Ecto neural progenitor cell (in vitro differentiated cells): ENCODE measurements around the gene ZNF521.

Source experiments
- DNase-seq: peaks from one replicate; pipeline ENCODE4 v3.0.0-alpha.2; 2018; ENCODE audit warnings: low spot score

ZNF521 gene

DNA sequence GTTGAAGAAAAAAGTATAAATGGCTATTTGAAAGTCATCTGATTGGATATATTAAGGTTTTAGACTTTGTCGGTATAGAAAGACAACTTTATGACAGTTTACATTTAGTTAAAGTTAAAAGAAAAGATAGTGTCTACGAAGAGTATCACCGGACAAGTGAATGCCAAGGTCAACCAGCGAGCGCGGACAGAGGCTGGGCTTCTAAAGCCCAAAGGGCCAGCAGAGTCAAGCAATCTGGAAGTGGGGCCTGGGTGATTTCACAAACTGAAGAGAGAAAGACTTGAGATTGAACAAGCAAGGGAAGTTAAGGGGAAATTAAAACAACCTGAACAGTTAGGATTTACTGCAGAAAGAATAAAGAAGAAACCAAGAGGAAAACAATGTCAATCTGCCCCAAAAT lies 16.3 kb downstream of the ZNF521 start:
- no peak for DNase-seq

DNA sequence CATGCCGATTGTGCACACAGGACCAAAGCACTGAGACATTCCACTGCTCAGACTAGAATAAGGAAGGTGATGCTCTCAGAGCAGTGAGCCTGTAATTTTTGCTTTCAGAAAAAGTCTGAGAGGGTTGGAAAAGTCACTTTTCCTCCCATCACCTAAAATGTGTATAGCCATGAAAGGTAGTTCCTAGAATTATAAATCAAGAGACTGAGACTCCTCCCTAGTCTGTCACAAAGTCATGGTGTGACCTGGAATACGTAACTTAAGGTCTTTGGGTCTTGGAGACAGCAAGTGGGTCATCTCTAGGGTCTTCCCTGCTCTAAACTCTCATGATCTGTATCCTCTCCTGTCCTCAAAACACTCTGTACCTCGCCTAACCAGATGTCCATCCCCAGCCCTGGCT lies 16.9 kb downstream of the ZNF521 start:
- DNase-seq = no peak

DNA sequence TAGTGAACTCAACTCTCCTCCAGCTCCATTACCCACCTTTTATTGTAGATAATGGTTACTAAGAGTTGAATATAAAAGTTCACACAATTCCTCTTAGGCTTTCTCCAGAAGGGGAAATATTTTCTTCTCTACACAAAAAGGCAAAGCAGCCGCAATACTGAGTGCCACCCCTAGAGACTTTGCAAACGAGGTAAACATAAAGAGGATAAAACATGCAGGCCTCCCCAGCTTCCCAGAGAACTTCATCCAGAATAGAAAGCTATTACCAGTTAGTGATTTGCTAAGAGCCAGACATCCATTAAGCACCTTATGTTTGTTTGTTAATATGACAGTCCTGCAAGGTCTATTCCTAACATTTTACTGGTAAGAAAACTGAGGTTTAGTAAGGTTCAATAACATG lies 17.4 kb downstream of the ZNF521 start:
- DNase-seq = no peak

- no peak for DNase-seq
These were observed 20.0 kb downstream of the ZNF521 start for GRCh38 chr18:25332002-25332401.

DNA sequence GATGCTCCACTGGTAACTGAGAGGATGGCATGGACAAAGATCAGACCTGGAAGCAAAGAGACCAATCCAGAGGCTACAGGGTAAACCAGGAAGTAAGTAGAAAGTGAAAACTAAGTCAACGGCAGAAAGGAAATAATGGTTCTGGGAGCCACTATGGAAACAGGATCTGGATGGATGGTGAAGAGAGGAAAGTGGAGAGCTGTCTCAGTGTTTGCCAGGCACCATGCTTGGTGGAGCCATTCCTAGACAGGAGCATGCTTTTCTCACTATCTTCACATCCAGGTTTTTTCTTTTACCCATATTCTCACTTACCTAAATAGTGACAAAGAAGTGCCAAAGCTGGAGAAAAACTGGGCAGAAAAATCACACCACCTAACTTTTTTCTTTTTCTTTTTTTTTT lies 22.2 kb downstream of the ZNF521 start:
- no peak for DNase-seq

GRCh38 chr18:25327584-25327983 lies 24.4 kb downstream of the ZNF521 start:
- DNase-seq = no peak

- DNase-seq = no peak
These were observed 25.5 kb downstream of the ZNF521 start for GRCh38 chr18:25326361-25326952.

DNA sequence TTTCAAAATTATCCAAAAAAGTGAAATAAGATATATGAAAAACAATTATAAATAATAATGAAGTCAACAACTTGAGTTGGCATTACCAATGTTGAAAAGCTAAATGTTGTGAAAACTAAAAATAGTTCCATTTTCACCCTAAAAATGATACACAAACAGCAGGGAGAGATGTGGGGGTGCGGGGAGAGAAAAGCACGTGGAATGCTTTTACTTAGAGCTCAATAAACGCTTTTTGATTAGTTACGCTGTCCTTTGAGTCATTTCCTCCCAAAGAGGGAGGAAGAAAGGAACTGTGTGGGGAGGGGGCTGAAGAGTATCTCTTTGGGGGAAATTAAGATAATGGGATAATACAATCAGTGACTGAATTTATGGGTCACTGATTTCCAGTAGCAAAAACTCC lies 29.2 kb downstream of the ZNF521 start:
- DNase-seq = no peak

DNA sequence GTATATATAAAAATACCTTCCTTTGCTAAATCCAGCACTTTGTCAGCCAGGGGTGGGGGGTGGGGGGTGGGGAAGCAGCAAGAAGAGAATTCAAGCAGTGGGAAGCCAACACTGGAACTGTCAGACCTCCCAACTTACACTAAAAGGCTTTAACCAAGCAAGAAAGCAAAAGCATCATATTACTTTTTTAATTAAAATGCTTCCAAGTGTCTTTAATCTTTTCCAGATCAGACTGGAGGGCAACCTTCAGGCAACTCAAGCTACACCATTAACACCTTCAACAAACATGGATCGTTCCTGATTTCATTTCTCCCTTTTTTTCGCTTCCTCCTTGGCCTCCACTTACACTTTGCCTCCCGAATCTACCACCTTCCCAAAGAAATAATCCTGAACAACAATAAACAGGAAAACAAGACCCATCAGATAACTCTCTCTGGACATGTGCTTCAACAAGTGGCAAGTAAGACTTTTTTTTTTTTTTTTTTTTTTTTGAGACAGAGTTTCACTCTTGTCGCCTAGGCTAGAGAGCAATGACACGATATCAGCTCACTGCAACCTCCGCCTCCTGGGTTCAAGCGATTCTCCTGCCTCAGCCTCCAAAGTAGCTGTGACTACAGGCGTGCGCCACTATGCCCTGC lies 35.5 kb downstream of the ZNF521 start:
- no peak for DNase-seq

DNA sequence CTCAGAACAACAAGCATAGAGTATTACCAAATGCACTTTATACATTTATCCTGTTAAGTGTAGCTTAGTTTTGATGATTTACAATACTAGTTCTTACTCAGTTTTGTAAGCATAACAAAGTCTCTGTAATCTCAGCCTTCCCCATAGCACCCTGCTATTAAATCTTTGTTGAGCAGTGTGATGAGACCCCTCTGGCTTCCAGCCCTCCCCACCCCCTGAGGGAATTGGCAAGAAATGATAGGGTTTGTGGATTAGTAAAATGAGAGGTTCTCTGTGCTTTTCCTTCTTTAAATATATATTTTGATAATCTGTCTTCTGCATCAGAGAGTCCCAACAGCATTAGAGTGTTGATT lies 37.2 kb downstream of the ZNF521 start:
- no peak for DNase-seq

DNA sequence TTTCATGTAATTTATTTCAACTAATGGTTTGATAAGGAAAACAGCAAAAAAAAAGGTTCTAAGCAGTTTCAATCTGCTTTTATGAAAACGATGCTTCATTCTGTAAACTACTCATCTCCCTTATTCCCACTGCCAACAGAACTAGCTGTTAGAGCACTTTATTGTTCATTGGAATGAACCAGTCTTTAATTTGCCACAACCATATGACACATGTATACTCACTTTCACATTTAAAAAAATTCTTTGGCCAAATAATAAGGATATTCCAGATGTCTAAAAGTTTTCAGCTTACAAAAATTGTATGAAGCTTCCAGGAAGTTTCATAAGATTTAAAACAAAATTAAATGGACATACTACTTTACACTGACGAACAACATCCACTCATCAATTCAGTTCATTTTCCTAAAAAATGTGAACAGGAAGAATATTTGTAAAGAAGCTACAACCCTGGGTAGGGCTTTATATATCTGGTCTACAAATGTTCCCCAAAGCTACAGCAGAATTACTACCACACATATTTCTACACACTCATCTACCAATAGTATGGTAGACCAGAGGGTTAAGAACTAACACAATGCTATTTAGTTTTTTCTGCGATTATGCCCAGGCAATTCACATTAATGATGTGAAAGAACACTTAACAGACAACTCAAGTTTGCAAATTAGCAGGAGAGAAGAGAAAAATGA lies 37.7 kb downstream of the ZNF521 start:
- DNase-seq = no peak

- DNase-seq = no peak
These were observed 38.7 kb downstream of the ZNF521 start for GRCh38 chr18:25313268-25313667.

DNA sequence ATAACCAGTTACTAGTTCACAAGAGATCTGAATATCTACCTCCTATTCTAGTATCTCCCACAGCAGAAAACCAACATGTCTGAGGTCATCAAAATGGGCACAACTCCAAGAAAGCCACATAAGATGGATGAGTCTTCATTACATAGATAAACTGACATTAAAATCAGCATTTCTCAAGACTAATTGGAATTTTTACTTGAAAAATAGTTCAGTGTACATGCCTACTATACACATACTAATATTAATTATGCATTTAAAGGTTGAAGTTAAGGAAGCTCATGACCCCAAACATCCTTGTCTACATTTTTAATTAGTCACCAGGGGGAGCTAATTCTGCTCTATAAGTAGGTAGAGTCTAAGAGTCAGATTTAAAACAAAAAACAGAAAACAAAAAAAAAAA lies 41.9 kb downstream of the ZNF521 start:
- DNase-seq = no peak

GRCh38 chr18:25308381-25308780 lies 43.6 kb downstream of the ZNF521 start:
- DNase-seq = no peak

- DNase-seq = no peak
These were observed 44.8 kb downstream of the ZNF521 start for GRCh38 chr18:25307192-25307591.

GRCh38 chr18:25306671-25307070 lies 45.3 kb downstream of the ZNF521 start:
- no peak for DNase-seq

DNA sequence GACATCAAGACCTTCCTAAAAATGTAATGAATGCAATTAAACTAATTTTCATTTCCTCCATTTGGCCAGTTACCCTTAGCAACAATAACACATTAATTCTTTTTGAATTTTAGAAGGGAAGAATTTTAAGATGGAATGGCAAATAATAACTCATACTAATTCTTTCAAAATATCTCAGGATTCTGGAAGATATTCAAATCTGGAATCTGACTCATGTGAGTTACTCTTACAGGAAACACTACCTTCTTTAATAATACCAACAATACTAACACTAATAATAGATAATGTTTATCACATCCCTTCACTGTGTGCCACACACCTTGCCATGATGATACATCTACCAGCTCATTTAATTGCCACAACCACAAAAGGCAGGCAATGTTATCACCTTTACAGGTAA lies 46.4 kb downstream of the ZNF521 start:
- DNase-seq = no peak

DNA sequence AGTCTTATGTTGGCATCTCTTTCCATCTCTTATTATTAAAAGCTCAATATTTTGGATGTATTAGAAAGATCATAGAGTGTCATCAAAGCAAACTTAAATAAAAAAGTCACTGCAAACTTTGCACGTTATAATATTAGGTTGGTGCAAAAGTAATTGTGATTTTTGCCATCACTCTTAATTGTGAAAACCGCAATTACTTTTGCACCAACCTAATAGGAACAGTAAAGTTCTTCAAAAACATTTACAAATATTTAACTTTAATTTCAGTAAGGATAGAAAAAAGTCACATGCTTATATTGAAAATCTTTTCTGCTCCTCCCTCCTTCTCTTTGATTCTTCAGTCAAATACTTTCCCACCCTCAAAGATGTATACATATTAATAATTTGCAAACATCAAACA lies 51.5 kb downstream of the ZNF521 start:
- DNase-seq = no peak

DNA sequence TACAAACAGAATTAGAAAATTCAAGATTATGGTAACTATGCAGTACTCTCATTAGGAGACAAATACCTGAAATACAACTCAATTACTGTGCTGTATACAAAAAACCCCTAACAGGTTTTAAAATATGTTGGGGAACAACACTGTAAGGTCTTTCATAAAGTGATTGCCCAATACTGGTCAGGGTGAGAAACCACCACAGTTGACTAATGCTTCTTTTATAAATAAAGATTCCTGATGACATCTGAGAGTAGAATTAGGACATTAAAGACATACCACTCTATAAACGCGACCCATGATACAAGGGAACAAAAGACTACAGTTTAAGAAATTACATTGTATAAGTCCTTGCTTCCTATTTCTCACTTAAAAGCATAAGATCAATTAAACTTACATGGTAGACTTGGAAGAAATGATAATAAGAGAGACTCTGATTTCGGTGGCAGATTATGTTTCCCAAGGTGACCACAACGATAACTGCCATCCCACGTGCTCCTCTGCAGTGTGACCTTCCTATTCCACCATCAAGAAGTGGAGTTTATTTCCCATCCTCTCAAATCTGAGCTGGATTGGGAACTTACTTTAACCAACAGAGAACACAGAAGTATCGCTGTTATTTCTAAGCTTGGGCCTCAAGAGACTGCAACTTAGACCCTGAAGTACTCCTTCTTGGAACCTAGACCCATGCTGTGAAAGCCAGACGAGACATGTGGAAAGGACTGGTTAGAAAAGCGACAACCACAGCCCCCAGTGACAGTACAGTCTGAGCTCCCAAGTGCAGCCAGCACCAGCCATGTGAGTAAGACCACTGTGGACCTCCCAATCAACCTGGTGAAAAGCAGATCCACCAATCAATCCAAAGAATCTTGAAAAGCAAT lies 52.3 kb downstream of the ZNF521 start:
- DNase-seq = no peak

GRCh38 chr18:25298853-25299274 lies 53.1 kb downstream of the ZNF521 start:
- DNase-seq = no peak

GRCh38 chr18:25295624-25296138 lies 56.3 kb downstream of the ZNF521 start:
- DNase-seq = no peak

DNA sequence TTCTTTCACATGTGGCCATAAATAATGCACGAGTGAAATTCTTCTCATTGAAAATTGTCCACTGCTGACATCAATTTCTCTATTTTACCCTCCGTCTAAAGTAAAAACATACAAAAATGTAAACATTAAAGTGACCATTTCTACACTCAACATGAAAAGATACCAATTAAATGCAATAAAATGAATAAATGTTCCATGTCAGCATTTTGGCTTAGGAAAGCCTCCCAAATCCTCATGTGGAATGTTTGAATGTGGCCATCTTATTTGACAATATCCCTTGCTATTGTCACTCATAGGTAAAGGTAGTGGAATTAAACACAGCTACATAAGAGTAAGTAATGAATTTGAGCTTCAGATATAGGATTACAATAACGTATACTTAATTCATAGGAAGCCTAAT lies 60.8 kb downstream of the ZNF521 start:
- DNase-seq = no peak
